PC-3 (cell line): ENCODE results near the gene PAGR1.

ENCODE experiments used
- EZH2 ChIP-seq: fragments of 300-600 bp; sonication (generic); IDR thresholded peaks from one replicate; pipeline ENCODE4 v1.6.1; 2017; ENCODE audit warnings: antibody characterized with exemption, mild to moderate bottlenecking, low read length; ENCODE audit not compliant: unreplicated experiment
- EZH2phosphoT487 ChIP-seq: fragments of 300-600 bp; sonication (generic); IDR thresholded peaks from 2 replicates; pipeline ENCODE4 v1.6.1; 2018; ENCODE audit warnings: mild to moderate bottlenecking, antibody characterized with exemption, low read length, borderline replicate concordance
- TF ChIP-seq, protein P1 (sequence below): fragments of 300-600 bp; sonication (generic); conservative IDR thresholded peaks from 2 replicates; pipeline ENCODE4 v1.5.1; 2017; ENCODE audit warnings: antibody characterized with exemption, low read depth, mild to moderate bottlenecking, low read length

DNA sequence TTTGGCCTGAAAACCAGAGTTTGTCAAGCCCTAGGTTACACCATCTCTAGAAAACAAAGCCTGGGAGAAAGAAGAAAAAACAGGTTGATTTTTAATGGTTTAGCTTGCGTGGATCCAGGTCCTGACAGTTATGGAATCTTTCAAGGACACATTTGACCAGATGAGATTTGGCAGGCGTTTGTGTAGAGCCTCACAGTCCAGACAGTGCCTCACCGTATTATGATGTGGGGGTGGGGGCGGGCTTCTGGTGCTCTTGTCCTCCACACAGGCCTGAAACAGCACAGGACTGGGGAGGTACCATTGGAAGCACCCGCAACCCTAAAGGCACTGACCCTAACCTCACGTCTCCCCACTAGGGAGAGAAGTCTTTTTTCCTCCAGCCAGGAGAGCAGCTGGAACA lies 23.9 kb downstream of the PAGR1 start:
- TF ChIP-seq EZH2 (no peak), EZH2phosphoT487 (no peak)
- TF ChIP-seq, protein P1, sequence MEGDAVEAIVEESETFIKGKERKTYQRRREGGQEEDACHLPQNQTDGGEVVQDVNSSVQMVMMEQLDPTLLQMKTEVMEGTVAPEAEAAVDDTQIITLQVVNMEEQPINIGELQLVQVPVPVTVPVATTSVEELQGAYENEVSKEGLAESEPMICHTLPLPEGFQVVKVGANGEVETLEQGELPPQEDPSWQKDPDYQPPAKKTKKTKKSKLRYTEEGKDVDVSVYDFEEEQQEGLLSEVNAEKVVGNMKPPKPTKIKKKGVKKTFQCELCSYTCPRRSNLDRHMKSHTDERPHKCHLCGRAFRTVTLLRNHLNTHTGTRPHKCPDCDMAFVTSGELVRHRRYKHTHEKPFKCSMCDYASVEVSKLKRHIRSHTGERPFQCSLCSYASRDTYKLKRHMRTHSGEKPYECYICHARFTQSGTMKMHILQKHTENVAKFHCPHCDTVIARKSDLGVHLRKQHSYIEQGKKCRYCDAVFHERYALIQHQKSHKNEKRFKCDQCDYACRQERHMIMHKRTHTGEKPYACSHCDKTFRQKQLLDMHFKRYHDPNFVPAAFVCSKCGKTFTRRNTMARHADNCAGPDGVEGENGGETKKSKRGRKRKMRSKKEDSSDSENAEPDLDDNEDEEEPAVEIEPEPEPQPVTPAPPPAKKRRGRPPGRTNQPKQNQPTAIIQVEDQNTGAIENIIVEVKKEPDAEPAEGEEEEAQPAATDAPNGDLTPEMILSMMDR = no peak
